ENCODE measurements around the gene S100A14.

DNA sequence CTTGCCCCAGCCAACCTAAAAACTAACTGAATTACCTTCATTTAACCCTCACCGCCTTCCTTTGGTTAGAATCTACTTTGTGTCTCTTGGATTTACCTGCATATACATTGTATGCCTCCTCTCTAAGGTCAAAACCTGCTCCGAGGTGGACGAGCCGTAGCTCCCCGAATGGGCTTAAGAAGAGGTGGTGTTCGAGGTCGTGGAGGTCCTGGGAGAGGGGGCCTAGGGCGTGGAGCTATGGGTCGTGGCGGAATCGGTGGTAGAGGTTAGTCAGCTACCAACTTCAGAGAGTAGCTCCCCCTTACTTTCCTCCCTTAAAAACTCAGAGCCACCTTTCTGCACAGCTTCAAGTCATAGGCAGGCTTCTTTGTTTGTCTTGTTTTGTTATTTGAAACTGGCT lies 27.0 kb upstream of the S100A14 start:
- TF ChIP-seq, protein P1, sequence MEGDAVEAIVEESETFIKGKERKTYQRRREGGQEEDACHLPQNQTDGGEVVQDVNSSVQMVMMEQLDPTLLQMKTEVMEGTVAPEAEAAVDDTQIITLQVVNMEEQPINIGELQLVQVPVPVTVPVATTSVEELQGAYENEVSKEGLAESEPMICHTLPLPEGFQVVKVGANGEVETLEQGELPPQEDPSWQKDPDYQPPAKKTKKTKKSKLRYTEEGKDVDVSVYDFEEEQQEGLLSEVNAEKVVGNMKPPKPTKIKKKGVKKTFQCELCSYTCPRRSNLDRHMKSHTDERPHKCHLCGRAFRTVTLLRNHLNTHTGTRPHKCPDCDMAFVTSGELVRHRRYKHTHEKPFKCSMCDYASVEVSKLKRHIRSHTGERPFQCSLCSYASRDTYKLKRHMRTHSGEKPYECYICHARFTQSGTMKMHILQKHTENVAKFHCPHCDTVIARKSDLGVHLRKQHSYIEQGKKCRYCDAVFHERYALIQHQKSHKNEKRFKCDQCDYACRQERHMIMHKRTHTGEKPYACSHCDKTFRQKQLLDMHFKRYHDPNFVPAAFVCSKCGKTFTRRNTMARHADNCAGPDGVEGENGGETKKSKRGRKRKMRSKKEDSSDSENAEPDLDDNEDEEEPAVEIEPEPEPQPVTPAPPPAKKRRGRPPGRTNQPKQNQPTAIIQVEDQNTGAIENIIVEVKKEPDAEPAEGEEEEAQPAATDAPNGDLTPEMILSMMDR (IDR thresholded peaks at IDR 0.05): no peak
- no peak for TF ChIP-seq POLR2A (IDR thresholded peaks at IDR 0.05)

All from Peyer's patch (tissue), 4 donors.